Adrenal gland (tissue), 12 donors: ENCODE data around the gene FGF9. TPM values are rescaled to one million over a fixed set of nuclear protein-coding genes. Genes with fewer than 3 reads are reported as not detected.

Source experiments
- DNase-seq, 7 donors: peaks; one replicate each; pipeline ENCODE4 v3.0.0-alpha.2; 2019 to 2020
- H3K27ac ChIP-seq, 5 donors: fragments of 200-600 bp; sonication (generic) in 4 of 5; 1 replicate in 3 of 5; 2 replicates in 2 of 5; pipeline versions ENCODE4 v1.5.1 to v1.8.0; 2016 to 2020; ENCODE audit warnings: mild to moderate bottlenecking in 1 of 5
- H3K27me3 ChIP-seq: fragments of 200-600 bp; 2 replicates; pipeline ENCODE4 v1.8.0; 2021
- H3K36me3 ChIP-seq, 2 donors: fragments of 200-600 bp; replicated peaks in 1 of 2; 1 replicate in 1 of 2; 2 replicates in 1 of 2; pipeline versions ENCODE4 v1.5.1 to v1.8.0; 2018 to 2022
- H3K4me1 ChIP-seq, 2 donors: fragments of 200-600 bp; replicated peaks in 1 of 2; 1 replicate in 1 of 2; 2 replicates in 1 of 2; pipeline versions ENCODE4 v1.5.1 to v1.8.0; 2018 to 2021
- H3K4me3 ChIP-seq, 4 donors: fragments of 200-600 bp; sonication (generic) in 3 of 4; one replicate each; pipeline ENCODE4 v1.5.1; 2016 to 2018
- H3K9me3 ChIP-seq, 3 donors: fragments of 200-600 bp; sonication (generic) in 1 of 3; replicated peaks in 1 of 3; 1 replicate in 2 of 3; 2 replicates in 1 of 3; pipeline versions ENCODE4 v1.5.1 to v1.8.0; 2016 to 2021
- POLR2A ChIP-seq, 2 donors: fragments of 450-650 bp; IDR thresholded peaks; one replicate each; pipeline ENCODE4 v1.6.1; 2017; ENCODE audit warnings: antibody characterized with exemption in 2 of 2, mild to moderate bottlenecking in 2 of 2, moderate library complexity in 1 of 2
- WGBS, 4 donors: extraction: QIAGEN DNeasy Blood & Tissue Kit in 2 of 4; methylation state at CpG; one replicate each; pipeline versions ENCODE4 v1.1.5 to v1.1.7; 2013 to 2017; 5-methylcytosine and 5-hydroxymethylcytosine counted together
- intact Hi-C, 2 donors: fragments of 100-400 bp; cut with DNase I; formaldehyde crosslinking; loops; one replicate each; pipeline versions ENCODE4 v1.14.1 to v1.15.0; 2022 to 2023
- polyA plus RNA-seq, 3 donors: library from polyadenylated mRNA; stranded (reverse); fragments of 200-250 nt in 2 of 3; fragments of 350-450 nt in 1 of 3; fragmentation: Illumina TruSeq in 1 of 3; extraction: RNeasy Lipid Tissue Mini Kit (QIAGEN cat#74804) in 1 of 3; gene quantifications; one replicate each; pipeline ENCODE4 v1.2.3, GENCODE V29; 2013 to 2014
- total RNA-seq, 9 donors: library from RNA; depleted of rRNA in 4 of 9; stranded (reverse); fragments of >200 nt in 4 of 9; fragments of 120-200 nt in 1 of 9; fragmentation: NEBNext Ultra II Directional in 1 of 9; extraction: Animal tissue kit (Norgen Biotek cat#: 25700) in 1 of 9; gene quantifications; one replicate each; pipeline versions ENCODE4 v1.1.0 to v1.2.4, GENCODE V29; 2013 to 2023
- TF ChIP-seq, protein P1 (sequence below), 6 experiments: fragments of 450-650 bp in 4 of 6; fragments of 200-600 bp in 2 of 6; sonication (generic) in 1 of 6; IDR thresholded peaks; 1 replicate in 5 of 6; 2 replicates in 1 of 6; pipeline versions ENCODE4 v1.5.1 to v1.8.0; 2016 to 2021; ENCODE audit warnings: antibody characterized with exemption in 6 of 6, mild to moderate bottlenecking in 2 of 6, moderate library complexity in 1 of 6
- donor health status: healthy with polysubstance abuse.
- donor health status: Bipolar disorder and iron deficiency.
- donor health status: DM: yes; HTN: yes; CAD: no.
- donor health status: DM: no; HTN: no; CAD: no.
- donor health status: DM: no; HTN: no; CAD: no.
- donor health status: DM: yes; HTN: yes; CAD: no.

FGF9 gene
- total and polyA plus RNA-seq, 12 donors, result 1.4 to 20.3 (median 4.2) TPM

DNA sequence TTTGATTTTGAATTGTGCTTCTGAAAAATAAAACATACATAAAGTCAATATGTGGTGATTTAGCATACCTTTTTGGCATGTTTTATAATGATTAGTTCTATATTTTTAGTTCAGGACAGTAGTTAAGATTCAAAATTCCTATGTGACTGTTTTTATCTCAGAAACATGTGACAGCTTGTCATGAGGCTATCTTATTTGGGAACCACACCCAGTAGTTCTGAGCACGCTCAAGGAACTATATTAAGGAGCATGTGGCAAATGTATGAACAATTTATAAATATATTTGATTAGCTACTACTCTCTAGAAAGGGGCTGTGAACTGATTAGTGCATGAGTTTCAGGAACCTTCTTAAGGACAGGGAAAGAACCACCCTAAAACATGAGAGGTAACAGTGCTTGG is 38.8 kb downstream of the FGF9 start:
- Histone ChIP-seq H3K27me3 (no peaks in the 10 kb centered on the region), H3K36me3 (no peaks in the 10 kb centered on the region), H3K27ac (no peak overlapping the region), H3K4me3 (no peak overlapping the region), H3K9me3 (no peaks in the 10 kb centered on the region), H3K4me1 (no peaks in the 10 kb centered on the region)
- intact Hi-C loops, result no loop called here
- no peak for DNase-seq
- 84 to 87% (median 85%) methylated on average over 1 of the region's 1 CpG for WGBS, 4 donors
- TF ChIP-seq POLR2A (IDR thresholded peaks at IDR 0.05), result no peak
- TF ChIP-seq, protein P1, sequence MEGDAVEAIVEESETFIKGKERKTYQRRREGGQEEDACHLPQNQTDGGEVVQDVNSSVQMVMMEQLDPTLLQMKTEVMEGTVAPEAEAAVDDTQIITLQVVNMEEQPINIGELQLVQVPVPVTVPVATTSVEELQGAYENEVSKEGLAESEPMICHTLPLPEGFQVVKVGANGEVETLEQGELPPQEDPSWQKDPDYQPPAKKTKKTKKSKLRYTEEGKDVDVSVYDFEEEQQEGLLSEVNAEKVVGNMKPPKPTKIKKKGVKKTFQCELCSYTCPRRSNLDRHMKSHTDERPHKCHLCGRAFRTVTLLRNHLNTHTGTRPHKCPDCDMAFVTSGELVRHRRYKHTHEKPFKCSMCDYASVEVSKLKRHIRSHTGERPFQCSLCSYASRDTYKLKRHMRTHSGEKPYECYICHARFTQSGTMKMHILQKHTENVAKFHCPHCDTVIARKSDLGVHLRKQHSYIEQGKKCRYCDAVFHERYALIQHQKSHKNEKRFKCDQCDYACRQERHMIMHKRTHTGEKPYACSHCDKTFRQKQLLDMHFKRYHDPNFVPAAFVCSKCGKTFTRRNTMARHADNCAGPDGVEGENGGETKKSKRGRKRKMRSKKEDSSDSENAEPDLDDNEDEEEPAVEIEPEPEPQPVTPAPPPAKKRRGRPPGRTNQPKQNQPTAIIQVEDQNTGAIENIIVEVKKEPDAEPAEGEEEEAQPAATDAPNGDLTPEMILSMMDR (IDR thresholded peaks at IDR 0.05), result no peak

DNA sequence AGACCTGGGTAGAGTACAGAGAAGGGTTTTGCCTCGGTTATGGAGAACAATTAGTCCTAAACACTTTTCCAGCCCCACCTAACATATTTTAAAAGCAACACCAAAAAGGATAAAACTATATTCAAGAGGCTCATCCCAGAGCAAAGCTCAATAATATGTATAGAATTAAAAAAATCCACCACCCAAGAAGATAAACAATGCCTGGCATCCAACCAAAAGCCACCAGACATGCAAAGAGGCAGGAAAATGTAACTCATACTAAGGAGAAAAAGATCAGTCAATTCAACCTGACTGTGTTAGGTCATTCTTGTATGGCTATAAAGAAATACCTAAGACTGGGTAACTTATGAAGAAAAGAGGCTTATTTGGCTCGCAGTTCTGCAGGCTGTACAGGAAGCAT is 39.3 kb downstream of the FGF9 start:
- DNase-seq, result no peak
- no peak overlapping the region for H3K27ac ChIP-seq
- no peaks in the 10 kb centered on the region for H3K27me3 ChIP-seq
- H3K9me3 ChIP-seq, result no peaks in the 10 kb centered on the region
- no peak for TF ChIP-seq POLR2A (IDR thresholded peaks at IDR 0.05)
- TF ChIP-seq, protein P1 (IDR thresholded peaks at IDR 0.05), result no peak
- no peaks in the 10 kb centered on the region for H3K36me3 ChIP-seq
- H3K4me3 ChIP-seq, result no peak overlapping the region
- H3K4me1 ChIP-seq, result no peaks in the 10 kb centered on the region
- intact Hi-C loops, result no loop called here
- WGBS, 4 donors, result 78 to 84% (median 82%) methylated on average over 2 of the region's 2 CpGs

DNA sequence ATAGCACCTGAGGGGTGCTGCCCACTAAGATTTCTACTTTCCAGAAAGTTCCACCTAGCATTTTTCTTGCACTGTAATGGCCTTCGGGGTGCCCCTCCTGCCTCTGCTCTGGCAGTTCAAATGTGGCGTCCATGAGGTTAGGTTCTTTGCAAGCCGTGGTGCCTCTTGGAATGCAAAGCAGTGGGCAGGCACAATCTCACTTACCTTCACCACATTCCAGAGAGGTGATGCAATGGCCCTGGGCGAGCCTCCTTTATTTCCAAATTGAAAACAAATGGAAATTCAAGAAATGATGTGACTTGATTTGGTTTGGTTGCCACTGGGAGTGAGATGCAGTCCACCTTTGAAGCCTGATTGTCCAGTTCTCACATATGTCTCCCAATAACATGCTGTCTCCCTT is 46.9 kb downstream of the FGF9 start:
- Histone ChIP-seq H3K27me3 (no peaks in the 10 kb centered on the region), H3K36me3 (no peaks in the 10 kb centered on the region), H3K4me1 (no peaks in the 10 kb centered on the region), H3K9me3 (no peaks in the 10 kb centered on the region), H3K27ac (no peak overlapping the region), H3K4me3 (no peak overlapping the region)
- DNase-seq, result no peak
- 45 to 70% (median 65%) methylated on average over 4 of the region's 4 CpGs for WGBS, 4 donors
- TF ChIP-seq, protein P1 (IDR thresholded peaks at IDR 0.05), result no peak
- no peak for TF ChIP-seq POLR2A (IDR thresholded peaks at IDR 0.05)
- intact Hi-C loops, result no loop called here

DNA sequence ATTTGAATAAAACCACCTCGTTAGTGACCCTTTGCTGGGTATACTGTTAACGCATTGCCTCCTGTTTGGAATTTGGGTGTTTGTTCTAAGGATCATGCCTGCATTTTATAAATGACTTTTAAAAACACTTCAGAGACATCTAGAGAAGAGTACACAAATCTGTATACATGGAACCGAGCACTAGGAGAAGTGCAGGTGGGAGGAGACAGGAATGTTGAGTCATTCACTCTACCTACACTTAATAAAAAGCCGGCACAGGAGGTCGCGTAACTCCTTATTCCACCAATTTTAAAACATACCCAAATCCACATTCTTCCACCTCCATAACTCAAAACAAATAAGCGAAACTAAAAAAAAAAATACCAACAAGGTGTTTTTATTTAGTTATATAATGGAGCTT is 48.6 kb downstream of the FGF9 start:
- no peaks in the 10 kb centered on the region for H3K4me1 ChIP-seq
- no peak for DNase-seq
- no peak for TF ChIP-seq POLR2A (IDR thresholded peaks at IDR 0.05)
- TF ChIP-seq, protein P1 (IDR thresholded peaks at IDR 0.05), result no peak
- H3K9me3 ChIP-seq, result no peaks in the 10 kb centered on the region
- WGBS, 4 donors, result 64 to 75% (median 66%) methylated on average over 7 of the region's 7 CpGs
- intact Hi-C loops, result no loop called here
- H3K4me3 ChIP-seq, result no peak overlapping the region
- H3K27ac ChIP-seq, result no peak overlapping the region
- no peaks in the 10 kb centered on the region for H3K36me3 ChIP-seq
- no peaks in the 10 kb centered on the region for H3K27me3 ChIP-seq
